Measurements from ENCODE around the gene GAL3ST3.
"Not testable (repeated sequence)": the region's sequence is repeated elsewhere in the genome, so short reads cannot be mapped to it uniquely, and the experiment has no call there.

The GAL3ST3 gene, protein sequence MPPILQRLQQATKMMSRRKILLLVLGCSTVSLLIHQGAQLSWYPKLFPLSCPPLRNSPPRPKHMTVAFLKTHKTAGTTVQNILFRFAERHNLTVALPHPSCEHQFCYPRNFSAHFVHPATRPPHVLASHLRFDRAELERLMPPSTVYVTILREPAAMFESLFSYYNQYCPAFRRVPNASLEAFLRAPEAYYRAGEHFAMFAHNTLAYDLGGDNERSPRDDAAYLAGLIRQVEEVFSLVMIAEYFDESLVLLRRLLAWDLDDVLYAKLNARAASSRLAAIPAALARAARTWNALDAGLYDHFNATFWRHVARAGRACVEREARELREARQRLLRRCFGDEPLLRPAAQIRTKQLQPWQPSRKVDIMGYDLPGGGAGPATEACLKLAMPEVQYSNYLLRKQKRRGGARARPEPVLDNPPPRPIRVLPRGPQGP

DNA sequence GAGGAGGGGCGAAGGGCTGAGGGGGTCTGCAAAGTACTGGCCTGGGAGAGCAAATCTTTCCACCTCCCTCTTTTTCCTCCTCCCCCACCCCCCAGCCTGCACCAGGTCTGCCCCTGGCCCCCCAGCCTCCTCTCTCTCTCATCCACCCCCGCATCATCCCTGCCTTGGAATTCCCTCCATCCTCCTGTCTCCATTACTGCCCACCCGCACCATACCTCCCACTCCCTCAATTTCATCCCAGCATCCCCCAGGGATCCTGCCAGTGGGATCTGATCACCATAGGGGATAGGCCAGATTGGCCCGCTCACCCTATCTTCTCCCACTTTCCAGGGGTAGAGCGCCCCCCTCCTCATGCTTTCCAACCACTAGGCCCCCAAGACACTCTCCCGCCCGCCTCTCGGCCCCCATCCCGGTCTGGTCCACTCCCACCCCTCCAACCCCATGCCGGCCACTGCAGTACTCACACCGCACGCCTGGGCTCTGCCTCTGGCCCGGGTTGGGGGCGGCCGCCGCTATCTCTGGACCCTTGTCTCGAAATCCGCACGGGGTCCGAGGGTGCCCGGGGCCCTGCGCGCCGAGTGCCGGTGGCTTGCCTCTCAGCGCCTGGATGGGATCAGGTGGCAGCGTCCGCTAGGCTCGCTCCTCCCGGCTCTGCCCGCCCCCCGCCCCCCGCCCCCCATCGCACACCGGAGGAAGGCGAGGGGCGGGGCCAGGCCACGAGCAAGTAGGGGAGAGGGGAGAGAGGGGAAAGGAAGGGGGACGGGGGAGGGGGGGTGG, at the start of gene GAL3ST3:
GAL3ST3 (minus strand) TSS at position 615 of the 777 bp plus-strand sequence. CDS start 3,746 bp downstream, outside the sequence.
- DNase-seq: no peak

DNA sequence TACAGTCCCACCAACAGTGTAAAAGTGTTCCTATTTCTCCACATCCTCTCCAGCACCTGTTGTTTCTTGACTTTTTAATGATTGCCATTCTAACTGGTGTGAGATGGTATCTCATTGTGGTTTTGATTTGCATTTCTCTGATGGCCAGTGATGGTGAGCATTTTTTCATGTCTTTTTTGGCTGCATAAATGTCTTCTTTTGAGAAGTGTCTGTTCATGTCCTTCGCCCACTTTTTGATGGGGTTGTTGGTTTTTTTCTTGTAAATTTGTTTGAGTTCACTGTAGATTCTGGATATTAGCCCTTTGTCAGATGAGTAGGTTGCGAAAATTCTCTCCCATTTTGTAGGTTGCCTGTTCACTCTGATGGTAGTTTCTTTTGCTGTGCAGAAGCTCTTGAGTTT, 43.2 kb upstream of the GAL3ST3 start:
- DNase-seq: not testable (repeated sequence)

DNA sequence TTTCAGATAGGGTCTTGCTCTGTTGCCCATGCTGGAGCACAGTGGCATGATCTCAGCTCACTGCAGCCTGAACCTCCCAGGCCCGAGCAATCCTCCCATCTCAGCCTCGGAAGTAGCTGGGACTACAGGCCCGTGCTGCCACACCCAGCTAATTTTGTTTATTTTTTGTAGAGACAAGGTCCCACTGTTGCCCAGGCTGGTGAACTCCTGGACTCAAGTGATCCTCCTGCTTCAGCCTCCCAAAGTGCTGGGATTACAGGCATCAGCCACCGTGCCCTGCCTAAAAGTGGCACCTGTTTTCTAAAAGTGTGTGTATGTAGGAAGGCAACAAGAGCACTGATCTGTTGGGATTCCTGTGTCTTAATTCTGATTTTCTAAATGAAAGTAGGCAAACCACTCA, 41.3 kb upstream of the GAL3ST3 start:
- no peak for DNase-seq

DNA sequence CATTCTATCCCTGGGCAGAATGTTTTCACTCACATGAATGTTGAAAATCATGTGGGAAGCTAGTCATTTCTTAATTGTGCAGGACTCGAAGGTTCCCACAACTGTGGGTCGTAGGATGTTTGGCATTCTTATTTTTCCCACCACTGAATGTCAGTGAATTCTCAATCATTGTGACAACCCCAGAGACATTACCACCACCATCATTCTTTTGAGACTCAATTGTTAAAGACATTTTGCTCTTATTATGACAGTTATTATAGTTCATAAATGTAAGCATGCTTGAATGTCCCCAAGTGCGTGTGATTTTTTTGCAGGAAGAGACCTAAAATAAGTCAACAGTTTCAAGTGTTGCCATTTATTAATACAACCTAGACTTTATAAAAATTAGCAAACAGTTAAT, 40.1 kb upstream of the GAL3ST3 start:
- no peak for DNase-seq

DNA sequence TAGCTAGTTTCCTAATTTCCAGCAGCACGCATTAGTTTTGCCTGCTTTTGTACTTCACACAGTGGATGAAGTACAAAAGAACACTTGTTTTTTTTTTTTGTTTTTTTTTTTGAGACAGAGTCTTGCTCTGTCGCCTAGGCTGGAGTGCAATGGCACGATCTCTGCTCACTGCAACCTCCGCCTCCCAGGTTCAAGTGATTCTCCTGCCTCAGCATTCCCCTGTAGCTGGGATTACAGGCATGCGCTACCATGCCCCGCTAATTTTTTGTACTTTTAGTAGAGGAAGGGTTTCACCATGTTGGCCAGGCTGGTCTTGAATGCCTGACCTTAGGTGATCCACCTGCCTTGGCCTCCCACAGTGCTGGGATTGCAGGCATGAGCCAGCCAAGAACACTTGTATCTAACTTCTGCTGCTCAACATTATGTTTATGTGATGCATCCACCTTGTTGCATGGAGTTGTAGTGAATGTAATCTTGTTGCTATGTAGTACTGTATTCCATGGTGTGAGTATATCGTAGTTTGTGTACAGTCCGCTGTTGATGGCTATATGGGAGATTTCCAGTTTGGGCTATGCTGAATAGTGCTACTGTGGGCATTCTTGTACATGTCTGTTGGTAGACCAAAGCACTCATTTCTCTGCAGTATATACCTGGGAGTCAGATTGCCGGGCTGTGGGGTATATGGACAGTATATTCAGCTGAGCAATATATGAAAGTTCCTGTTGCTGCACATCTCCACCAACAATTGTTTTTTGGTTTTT, 38.4 kb upstream of the GAL3ST3 start:
- no peak for DNase-seq

DNA sequence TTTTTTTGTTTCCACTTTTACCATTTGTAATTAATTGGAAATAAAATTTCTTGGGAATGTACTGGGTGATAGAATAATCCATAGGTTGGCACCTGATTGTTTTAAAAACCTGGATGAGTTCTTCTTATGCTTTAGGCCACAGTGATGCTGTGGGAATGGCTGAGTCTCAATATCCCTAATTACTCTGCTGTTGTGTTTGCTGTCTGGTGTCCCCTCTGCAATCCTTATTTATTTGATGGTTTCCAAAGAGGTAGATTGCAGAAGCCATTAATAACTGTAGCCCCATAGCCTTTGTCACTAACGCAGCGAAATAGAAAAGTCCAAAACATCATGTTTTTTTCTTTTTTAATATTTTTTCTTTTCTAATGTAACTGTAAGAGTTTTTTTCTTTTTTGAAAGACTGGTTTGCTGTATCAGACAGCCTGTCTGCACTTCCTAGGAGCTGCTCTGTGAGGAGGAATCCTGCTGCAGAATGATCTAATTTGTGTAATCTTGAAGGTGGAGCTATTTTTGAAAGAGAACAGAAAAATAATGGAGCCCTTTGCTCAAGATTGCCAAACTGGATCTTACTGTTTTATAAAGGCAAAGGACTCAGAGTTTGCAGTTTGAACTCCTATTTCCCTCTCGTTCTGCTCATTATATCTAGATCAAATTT, 36.0 kb upstream of the GAL3ST3 start:
- DNase-seq: no peak

DNA sequence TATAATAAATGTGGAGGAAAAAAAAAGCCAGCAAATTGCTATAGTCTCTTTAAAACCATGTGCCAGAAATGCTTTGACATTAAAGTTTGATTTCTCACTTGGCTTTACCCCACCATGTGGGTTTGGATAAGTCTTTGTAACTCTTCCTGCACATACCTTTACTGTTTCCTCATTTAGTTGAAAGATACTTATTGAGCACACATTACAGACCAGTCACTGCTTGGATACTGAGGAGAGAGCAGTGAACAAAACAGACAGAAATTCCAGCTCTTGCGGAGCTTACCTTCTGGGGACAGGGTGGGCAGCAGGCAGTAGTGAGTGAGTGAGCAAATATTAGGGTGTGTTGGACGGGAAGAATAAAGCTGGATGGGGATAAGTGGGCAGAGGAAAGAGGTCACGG, 34.8 kb upstream of the GAL3ST3 start:
- no peak for DNase-seq

DNA sequence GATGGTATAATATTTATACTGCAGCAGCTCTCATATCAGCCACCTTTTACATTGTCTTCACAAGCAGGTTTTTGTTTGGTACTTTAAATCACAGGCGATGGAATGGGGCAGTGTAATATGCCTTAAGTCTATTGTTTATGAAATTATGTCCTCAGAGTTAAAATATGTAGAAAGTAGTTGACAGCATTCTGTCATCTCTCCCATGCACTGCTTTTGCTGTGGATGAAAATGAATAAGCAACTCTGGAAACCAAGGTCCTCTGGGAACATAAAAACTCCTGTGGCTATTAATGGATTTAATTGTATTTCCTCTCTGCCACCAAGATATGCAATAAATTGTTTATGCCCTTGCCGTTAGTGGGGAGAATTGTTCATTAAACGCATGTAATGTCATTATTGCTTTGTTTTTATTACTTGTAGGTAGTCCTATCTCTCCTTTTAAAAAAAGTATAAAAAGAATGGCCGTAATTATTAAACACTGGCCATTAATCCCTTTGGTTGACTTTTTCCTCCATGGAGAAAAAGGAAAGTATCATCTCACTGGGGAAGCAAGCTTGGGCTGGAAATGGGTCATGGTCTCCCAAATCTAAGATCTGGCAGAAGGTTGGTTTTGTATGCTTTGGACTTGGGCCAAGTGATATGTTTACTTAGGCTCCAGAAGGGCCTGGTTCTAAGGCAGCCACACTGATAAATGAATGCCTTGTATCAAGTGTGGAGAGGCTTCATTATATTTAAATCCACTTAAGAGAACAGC, 34.2 kb upstream of the GAL3ST3 start:
- no peak for DNase-seq

DNA sequence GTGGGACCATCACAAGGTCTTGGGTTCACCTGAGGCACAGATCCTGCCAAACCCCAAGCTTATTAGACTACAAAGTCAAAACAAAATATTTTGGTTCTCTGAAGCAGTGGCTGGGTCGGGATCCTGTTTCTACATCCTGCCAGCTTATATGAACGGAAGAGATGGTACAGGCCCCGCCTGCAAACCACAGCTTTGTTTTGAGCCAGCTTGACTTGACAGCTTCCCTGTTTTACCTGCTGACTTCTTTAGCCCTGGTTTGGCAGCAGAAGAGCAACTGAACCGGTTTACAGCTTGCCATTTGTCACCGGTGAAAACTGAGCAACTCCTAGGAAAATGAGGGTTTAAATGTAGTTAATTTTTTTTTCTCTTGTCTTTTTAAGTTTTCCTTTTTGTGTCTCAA, 32.5 kb upstream of the GAL3ST3 start:
- no peak for DNase-seq

DNA sequence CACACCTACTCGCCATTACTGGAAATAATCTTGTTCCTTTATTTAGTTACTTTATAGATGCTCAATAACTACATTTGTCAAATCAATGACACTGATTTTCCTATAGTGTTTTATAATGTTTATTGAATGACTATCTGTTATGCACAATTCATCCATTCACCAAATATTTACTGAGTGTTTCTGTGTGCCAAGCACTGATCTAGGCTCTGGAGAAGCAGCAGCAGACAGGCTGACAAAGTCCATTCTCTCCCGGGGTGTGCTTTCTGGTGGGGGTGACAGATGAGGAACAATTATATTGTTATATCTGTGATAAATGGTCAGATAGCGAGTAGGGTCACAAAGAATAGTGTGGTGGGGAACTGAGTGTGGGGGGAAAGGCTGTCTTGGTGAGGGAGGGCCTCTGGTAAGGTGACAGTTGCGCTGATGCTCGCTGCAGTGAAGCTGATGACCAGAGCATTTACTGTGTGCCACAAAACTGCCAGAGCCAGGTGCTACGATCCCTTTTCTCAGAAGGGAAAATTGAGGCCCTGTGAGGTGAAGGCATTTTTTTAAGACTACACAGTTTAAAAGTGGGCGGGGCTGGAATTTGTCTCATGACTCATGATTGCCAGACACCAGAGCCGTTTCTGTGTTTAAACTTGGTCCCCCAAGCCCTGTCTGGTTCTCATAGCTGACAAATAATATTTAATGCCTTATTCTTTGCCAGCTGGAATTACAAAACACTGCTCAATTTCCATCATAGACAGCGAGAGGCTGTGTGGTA, 31.3 kb upstream of the GAL3ST3 start:
- DNase-seq: no peak

DNA sequence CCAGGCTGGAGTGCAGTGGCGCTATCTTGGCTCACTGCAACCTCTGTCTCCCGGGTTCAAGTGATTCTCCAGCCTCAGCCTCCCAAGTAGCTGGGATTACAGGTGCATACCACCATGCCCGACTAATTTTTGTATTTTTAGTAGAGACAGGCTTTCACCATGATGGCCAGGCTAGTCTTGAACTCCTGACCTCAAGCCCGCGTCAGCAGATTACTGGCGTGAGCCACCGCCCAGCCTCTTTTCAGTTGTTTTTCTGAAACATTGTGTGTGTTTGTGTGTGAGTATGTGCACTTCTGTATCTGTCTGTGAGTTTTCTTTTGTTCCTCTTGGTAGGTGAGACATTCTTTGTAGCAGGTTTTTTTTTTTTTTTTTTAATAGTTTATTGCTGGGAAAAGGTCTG, 30.0 kb upstream of the GAL3ST3 start:
- DNase-seq: not testable (repeated sequence)

DNA sequence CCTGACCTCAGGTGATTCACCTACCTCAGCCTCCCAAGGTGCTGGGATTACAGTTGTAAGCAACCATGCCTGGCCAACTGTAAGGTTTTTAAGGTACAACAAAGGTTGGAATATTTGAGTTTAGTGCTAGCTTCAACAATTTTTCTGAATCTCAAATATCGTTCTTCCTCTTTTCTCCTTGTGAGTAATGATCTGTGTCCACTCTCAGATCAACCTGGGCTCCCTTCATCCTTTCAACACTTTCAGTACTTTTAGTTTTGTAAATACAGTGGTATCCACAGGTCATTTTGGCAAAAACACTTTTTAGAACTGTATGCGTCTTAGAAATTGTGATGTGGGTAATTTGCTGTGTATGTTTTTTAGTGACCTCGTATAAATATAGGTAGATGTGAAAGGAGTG, 29.0 kb upstream of the GAL3ST3 start:
- DNase-seq: no peak

DNA sequence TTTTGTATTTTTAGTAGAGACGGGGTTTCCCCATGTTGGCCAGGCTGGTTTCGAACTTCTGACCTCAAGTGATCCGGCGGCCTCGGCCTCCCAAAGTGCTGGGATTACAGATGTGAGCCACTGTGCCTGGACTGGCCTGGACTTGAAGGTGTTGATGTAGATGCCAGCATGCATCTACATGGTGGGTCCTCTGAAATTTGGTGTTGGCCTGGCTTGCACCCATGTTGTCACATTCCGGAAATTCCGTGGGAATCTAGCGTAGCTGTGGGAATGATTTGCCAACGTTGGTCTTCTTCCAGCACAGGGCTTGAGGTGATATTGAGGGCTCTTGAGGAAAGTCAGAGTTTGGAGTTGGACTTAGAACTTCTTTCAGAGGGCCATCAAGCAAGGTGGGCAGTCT, 27.6 kb upstream of the GAL3ST3 start:
- DNase-seq: no peak

DNA sequence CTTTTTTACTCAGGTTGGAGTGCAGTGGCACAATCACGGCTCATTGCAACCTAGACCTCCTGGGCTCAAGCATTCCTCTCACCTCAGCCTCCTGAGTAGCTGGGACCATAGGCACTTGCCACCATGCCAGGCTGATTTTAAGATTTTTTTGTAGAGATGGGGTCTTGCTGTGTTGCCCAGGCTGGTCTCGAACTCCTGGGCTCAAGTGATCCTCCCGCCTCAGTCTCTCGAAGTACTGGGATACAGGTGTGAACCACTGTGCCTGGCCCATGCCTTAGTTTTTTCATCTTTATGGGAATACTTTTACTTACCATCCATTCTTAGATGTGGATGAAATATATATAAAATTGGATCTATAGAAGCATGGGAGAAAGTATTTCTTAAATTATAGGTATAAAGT, 26.3 kb upstream of the GAL3ST3 start:
- no peak for DNase-seq

DNA sequence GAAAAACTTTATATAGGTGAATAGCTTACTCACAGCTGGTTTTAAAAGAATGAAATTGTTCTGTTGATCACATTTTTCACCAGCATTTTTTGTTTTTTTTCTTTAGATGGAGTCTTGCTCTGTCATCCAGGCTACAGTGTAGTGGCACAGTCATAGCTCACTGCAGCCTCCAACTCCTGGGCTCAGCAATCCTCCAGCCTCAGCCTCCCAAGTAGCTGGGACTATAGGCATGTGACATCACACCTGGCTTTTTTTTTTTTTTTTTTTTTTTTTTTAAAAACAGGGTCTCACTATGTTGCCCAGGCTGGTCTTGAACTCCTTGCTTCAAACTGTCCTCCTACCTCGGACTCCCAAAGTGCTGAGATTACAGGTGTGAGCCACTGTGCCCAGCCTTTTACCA, 24.7 kb upstream of the GAL3ST3 start:
- no peak for DNase-seq

DNA sequence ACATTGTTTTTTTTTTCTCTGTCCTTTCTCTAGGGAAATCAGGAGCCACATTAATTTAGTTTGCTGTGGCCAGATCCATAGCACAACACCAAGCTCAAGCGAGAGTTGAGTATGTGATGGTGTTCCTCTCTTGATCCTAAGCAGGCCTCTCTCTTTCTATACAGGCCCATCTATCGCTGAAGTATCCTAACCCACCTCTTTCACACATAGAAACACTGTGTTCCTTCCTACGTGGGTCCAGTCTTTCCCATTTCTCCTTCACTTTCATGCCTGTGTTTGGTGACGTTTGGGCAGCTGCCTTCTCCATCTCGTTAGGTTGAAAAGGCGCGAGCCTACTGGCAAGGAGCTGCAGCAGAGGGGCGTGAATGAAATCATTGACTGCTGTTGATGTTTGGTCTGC, 23.6 kb upstream of the GAL3ST3 start:
- DNase-seq: no peak

DNA sequence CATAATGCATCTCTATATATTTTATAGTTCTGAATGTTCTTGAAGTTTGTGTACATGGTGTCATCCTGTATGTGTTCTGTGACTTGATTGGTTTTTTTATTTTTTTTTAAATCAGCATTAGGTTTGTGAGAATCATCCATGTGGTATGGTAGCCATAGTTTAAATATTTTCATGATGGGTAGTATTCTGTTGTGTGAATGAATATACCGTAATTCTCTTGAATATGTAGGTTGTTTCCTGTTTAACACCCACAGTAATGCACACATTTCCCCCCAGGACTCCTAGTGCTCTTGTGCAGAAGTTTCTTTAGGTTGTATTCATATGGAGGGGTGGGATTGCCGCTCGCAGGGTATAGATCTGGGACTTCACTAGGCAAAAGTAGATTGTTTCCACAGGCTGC, 23.1 kb upstream of the GAL3ST3 start:
- no peak for DNase-seq

DNA sequence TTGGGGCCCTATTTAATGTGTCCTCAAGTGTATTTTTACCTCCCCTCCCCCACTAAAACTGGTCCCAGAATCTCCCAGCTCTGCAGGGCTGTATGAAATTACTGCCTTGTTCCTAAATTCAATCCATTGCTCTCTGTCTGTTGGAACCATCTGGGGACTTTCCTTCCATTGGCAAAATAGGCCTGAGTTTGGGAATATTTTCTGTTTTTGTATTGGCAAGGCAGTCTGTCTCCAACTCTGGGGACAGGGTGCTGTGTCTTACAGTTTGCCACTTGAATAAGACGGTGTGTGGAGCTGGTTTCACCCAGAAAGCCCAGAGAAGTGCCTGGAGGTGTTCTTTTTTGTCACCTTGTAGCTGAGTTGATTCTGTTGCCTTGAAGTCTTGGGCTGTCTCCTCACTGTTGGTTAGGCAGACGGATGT, 22.4 kb upstream of the GAL3ST3 start:
- DNase-seq: no peak

DNA sequence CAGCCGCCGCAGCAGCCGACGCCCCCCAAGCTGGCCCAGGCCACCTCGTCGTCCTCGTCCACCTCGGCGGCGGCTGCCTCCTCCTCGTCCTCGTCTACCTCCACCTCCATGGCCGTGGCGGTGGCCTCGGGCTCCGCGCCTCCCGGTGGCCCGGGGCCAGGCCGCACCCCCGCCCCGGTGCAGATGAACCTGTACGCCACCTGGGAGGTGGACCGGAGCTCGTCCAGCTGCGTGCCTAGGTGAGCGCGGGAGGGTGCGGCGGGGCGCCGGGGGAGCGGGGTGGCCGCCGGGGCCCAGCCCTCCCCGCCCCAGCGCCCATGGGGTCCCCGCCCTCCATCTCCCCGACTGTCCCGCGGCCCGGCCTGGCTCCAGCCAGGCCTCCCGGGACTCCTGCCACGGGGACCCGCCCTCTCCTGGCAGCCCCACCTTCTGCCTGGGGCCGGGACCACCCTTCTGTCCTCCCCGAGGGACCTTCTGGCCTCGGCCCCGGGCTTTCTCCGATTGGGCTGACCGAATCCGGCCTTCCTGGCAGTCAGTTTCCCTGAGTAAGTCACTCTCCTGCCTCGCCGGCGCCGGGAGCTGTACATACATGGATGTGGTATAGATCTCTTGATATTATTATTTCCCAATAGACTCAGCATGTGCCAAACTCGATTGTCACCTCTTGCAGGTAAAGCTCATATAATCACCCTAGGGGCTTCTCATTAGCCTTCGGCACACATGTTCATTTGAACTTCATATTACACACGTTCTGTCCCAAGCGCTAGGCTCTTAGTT, 21.8 kb upstream of the GAL3ST3 start:
- DNase-seq: no peak
